SK-N-SH treated with all-trans-retinoic acid at 6 μM for 48 hours (cell line): ENCODE results near the gene LCN6.

Experiments used
- GLIS3 ChIP-seq: fragments of 250-450 bp; sonication (Bioruptor Pico); IDR thresholded peaks from 2 replicates; pipeline ENCODE4 v1.5.0; 2020; ENCODE audit warnings: mild to moderate bottlenecking, moderate library complexity
- PATZ1 ChIP-seq: fragments of 250-450 bp; sonication (Bioruptor Pico); IDR thresholded peaks from 2 replicates; pipeline ENCODE4 v1.8.0; 2020; ENCODE audit warnings: mild to moderate bottlenecking, moderate library complexity, borderline replicate concordance
- POU6F1 ChIP-seq: fragments of 250-450 bp; sonication (Bioruptor Pico); IDR thresholded peaks from 2 replicates; pipeline ENCODE4 v1.8.0; 2021; ENCODE audit warnings: low read depth, mild to moderate bottlenecking, moderate library complexity, borderline replicate concordance
- RARB ChIP-seq: fragments of 250-450 bp; sonication (Bioruptor Pico); IDR thresholded peaks from 2 replicates; pipeline ENCODE4 v1.8.0; 2021; ENCODE audit warnings: mild to moderate bottlenecking, moderate library complexity
- SNAI2 ChIP-seq: fragments of 250-450 bp; sonication (Bioruptor Pico); IDR thresholded peaks from 2 replicates; pipeline ENCODE4 v1.5.0; 2020; ENCODE audit warnings: mild to moderate bottlenecking, moderate library complexity
- TOX ChIP-seq: fragments of 250-450 bp; sonication (Bioruptor Pico); IDR thresholded peaks from 2 replicates; pipeline ENCODE4 v1.8.0; 2021; ENCODE audit warnings: mild to moderate bottlenecking, moderate library complexity, borderline replicate concordance
- ZFP30 ChIP-seq: fragments of 450-650 bp; formaldehyde crosslinking; IDR thresholded peaks from 2 replicates; pipeline ENCODE4 v1.5.0; 2022; ENCODE audit warnings: mild to moderate bottlenecking, moderate library complexity
- ZNF565 ChIP-seq: fragments of 450-650 bp; formaldehyde crosslinking; conservative IDR thresholded peaks from 2 replicates; pipeline ENCODE4 v1.5.0; 2020; ENCODE audit warnings: low read depth, mild to moderate bottlenecking, moderate library complexity
- TF ChIP-seq, protein P1 (sequence below): fragments of 250-450 bp; sonication (Bioruptor Pico); IDR thresholded peaks from 2 replicates; pipeline ENCODE4 v1.5.1; 2020; ENCODE audit warnings: low read depth, mild to moderate bottlenecking, moderate library complexity

DNA sequence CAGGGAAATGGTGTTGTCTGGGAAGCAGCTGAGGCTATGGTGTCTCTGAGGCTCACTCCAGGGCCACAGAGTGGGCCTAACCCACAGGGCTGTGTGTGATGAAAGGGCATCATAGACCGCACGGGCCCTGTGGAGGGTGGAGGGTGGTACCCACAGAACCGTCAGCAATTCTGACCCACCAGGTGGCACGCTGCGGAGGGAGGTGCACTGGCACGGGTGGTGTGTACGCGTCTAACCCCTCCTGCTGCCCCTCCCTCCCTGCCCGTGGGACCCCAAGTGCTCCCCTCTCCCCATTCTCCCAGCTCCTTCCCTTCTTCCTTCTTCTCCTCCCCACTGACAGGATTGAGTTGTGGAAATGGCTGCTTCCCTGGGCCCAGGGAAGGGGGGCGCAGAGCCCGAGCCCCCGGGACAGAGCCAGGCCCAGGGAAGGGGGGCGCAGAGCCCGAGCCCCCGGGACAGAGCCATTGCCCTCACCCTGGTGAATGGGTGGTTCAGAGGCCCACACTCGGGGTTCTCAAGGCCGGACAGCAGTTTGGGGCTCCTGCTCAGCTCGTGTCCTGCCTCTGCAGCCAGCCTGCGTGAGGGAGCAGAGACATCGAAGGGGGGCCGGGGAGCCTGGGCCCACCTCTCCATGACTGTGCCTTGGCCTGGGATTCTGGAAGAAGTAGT lies 12.4 kb downstream of the LCN6 start:
- TF ChIP-seq ZFP30 (no peak), SNAI2 (CRISPR knock-in tag) (no peak), ZNF565 (CRISPR knock-in tag) (no peak), RARB (CRISPR knock-in tag) (no peak), PATZ1 (CRISPR knock-in tag) (no peak), TOX (no peak), GLIS3 (CRISPR knock-in tag) (no peak), POU6F1 (CRISPR knock-in tag) (no peak)
- TF ChIP-seq, protein P1, sequence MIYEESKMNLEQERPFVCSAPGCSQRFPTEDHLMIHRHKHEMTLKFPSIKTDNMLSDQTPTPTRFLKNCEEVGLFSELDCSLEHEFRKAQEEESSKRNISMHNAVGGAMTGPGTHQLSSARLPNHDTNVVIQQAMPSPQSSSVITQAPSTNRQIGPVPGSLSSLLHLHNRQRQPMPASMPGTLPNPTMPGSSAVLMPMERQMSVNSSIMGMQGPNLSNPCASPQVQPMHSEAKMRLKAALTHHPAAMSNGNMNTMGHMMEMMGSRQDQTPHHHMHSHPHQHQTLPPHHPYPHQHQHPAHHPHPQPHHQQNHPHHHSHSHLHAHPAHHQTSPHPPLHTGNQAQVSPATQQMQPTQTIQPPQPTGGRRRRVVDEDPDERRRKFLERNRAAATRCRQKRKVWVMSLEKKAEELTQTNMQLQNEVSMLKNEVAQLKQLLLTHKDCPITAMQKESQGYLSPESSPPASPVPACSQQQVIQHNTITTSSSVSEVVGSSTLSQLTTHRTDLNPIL (CRISPR knock-in tag): no peak
